GM19452 (cell line): ENCODE measurements around the gene CAPS.
"Not testable (repeated sequence)": the region's sequence is repeated elsewhere in the genome, so short reads cannot be mapped to it uniquely, and the experiment has no call there.

ENCODE experiments used
- ATAC-seq: cut with Tn5 transposase; IDR thresholded peaks from one replicate; pipeline ENCODE4 v1.9.1; 2021; ENCODE audit not compliant: unreplicated experiment

Gene CAPS

GRCh38 chr19:5953680-5954213 lies 39.7 kb downstream of the CAPS start:
- ATAC-seq = no peak

DNA sequence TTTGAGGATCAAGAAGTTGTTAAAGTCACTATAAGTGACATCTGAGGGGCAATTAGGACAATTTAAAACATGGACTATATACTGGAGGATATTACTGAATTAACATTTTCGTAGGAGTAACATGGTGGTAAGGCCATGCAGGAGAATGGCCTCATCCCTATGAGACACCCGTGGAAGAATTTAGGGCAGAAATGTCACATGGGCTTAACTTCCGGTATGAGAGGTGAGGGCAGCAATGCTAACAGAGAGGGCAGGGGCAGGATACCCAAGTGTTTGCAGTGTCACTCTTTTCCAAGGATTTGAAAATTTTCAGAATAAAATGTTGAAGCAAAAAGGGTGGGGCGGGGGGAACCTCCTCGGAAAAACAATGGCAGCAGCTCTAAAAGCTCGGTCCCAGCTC lies 40.2 kb downstream of the CAPS start:
- ATAC-seq = no peak

DNA sequence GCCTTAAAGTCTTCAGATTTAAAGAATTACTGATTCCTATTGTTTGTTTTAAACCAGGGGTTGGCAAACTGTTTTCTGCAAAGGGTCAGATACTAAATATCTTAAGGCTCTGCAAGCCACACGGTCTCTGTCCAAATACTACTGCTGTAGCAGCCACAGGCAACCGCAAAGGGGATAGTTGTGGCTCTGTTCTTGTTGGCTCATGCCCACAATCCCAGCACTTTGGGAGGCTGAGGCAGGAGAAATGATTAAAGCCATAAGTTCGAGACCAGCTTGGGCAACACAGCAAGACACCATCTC lies 41.5 kb downstream of the CAPS start:
- ATAC-seq = no peak

- ATAC-seq = no peak
Observed at GRCh38 chr19:5956323-5956722, 42.3 kb downstream of the CAPS start.

- ATAC-seq = no peak
Observed at GRCh38 chr19:5956728-5957127, 42.7 kb downstream of the CAPS start.

DNA sequence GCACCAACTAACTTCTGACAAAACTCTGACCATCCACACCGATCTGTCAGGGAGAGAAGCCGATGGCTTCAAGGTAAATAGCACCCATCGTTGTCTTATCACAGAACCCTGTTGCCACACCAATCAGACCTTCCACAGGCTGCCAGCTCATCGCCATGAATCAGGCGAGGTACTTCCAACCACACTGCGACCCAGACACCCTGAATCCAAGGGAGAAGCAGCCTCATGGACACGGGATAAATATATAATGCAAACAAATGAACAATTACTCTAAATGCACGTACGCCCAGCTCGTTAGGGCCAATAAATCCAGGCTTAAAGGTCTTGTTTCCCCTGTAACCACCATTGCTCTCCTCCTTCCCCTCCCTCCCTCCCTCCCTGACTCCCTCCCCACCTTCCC lies 43.1 kb downstream of the CAPS start:
- no peak for ATAC-seq

- ATAC-seq = no peak
Observed at GRCh38 chr19:5958074-5958850, 44.2 kb downstream of the CAPS start.

DNA sequence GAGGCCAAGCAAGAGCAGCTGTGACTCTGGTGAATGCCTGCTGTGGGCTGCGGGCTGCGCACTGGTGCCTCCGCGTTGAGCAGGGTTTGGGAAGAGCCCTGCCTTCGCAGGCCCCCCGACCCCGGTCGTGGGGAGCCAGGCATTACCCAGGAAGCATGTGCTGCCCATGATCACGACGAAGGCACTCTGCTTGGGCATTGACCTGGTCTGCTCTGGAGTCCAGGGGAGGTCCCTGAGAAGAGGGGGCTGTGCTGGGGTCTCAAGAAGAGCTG lies 44.7 kb downstream of the CAPS start:
- ATAC-seq = no peak

DNA sequence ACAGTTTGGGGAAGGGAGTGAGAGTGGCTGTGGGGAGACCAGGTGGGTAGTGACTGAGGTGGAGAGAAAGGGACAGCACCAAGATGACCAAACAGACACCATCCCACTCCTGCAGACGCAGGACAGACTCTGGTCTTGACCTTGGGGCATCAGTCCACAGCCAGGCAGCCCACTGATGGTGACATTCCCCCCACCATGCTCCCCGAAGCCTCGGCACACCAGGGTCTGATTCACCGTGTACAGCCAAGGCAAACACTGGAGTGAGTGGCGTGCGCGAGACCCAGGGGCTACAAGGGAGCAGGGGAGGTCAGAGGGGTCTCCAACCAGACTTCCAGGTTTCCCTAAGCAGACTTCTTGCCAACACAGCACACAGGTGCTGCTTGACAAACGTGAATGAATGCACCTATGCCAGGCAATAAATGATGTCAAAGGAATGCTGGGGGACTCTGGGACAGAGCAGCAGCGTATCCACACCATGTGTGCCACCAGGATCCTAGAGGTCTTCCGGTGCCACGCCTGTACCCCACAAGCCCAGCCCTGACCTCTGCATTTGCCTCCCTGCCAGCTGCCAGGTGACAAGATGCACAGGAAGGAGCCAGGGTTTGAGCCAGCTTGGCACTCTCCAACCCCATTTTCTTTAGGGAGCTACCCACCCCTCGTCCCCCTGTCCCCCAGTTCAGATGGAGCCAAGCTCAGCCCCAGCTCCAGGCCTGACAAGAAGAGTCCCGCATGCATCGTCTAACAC lies 45.4 kb downstream of the CAPS start:
- no peak for ATAC-seq

DNA sequence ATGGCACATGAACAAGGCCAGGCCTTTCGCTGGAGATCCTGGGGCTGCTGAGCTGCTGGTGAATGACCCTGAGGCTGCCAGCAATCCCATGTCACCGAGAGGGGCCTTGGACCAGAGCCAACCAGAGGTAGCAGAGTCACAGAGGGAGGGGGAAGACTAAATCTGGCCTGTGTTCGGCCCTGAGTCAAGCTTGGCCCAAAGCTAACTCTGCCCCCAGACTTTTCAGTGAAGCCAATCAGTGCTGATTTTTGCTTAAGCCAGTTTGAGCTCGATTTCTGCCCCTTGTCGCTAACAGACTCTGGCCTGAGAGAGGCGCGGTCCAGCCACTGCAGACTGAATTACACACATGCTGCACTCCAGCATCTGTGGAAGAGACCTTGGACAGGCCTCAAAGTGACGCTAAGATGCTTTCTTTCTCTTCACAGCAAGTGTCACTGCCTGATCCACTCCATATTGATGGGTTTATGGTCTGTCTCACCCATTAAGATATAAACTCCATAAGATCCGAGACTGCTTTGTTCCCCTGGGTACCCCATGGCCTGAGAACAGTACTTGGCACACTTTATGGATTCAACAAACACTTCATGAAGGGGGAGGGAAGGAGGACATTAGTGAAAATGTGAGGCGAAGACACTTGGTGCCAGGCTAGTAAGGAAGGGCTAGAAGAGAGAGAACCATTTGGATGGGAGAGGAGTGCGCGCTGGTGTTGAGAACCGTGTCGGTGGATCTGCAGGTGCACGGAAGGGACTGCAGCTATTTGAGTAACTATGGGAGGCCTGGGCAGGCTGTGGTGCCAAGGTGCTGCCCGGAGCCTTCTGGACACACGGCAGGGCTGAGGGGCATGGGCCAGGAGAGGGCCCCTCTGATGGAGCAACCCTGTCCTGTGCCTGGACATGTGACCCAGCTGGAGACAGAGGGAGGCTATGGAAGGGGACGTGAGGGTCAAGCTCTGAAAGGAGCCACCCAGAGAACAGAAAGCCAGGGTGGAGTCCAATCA lies 46.2 kb downstream of the CAPS start:
- no peak for ATAC-seq

GRCh38 chr19:5961641-5961968 lies 47.6 kb downstream of the CAPS start:
- not testable (repeated sequence) for ATAC-seq

- ATAC-seq = no peak
Observed at GRCh38 chr19:5961969-5962945, 48.2 kb downstream of the CAPS start.

- ATAC-seq = not testable (repeated sequence)
Observed at GRCh38 chr19:5963259-5963658, 49.2 kb downstream of the CAPS start.

GRCh38 chr19:5963855-5964254 lies 49.8 kb downstream of the CAPS start:
- no peak for ATAC-seq

- no peak for ATAC-seq
Observed at GRCh38 chr19:5964816-5965565, 50.9 kb downstream of the CAPS start.
